Measurements from ENCODE around the gene HOATZ. TPM values are rescaled to one million over a fixed set of nuclear protein-coding genes. Genes with fewer than 3 reads are reported as not detected.
A peak's percentile ranks its signal among the peaks of the same experiment; 100 is the strongest.

HOATZ gene
- total RNA-seq, 4 donors from 2014 or later, result not detected

GRCh38 chr11:111562692-111563389 is 48.3 kb downstream of the HOATZ start:
- intact Hi-C loops (cut with DNase I; ENCODE audit: low total_unique reads) (loop anchor here (10.0 kb wide), 1 partner anchor 282 kb away; no protein-coding TSS in a partner anchor), in situ Hi-C loops (cut with MboI; ENCODE audit: low pct_ligation_motif_present in 1 of 4, low pct_unique_long_range_greater_than_20kb in 1 of 4, low sequenced_read_pairs in 3 of 4) (no loop called here)
- no peak for TF ChIP-seq EP300 (IDR thresholded peaks at IDR 0.05; ENCODE audit: low read depth)
- TF ChIP-seq POLR2A (IDR thresholded peaks at IDR 0.05), result no peak
- TF ChIP-seq CTCF (IDR thresholded peaks at IDR 0.05), result no peak
- no peak for DNase-seq
- H3K27ac ChIP-seq, result no peak overlapping the region
- H3K4me1 ChIP-seq, result no peaks in the 10 kb centered on the region
- no peaks in the 10 kb centered on the region for H3K27me3 ChIP-seq
- no peaks in the 10 kb centered on the region for H3K36me3 ChIP-seq
- H3K4me3 ChIP-seq, result no peak overlapping the region
- 84 to 95% methylated on average over 6 to 10 of the region's 10 CpGs for WGBS, 2 donors (ENCODE audit: low coverage in 1 of 2)
- no peaks in the 10 kb centered on the region for H3K9me3 ChIP-seq

GRCh38 chr11:111565114-111565720 is 50.6 kb downstream of the HOATZ start:
- intact Hi-C loops (cut with DNase I; ENCODE audit: low total_unique reads) (loop anchor here (10.0 kb wide), 1 partner anchor 280 kb away; no protein-coding TSS in a partner anchor), in situ Hi-C loops (cut with MboI; ENCODE audit: low pct_ligation_motif_present in 1 of 4, low pct_unique_long_range_greater_than_20kb in 1 of 4, low sequenced_read_pairs in 3 of 4) (loop anchor here in 1 of 4 donors (5.0 kb wide), 1 partner anchor 277 kb away; no protein-coding TSS in a partner anchor)
- H3K9me3 ChIP-seq, result no peaks in the 10 kb centered on the region
- 68 to 100% methylated on average over 1 to 4 of the region's 4 CpGs for WGBS, 2 donors (ENCODE audit: low coverage in 1 of 2)
- no peak overlapping the region for H3K4me3 ChIP-seq
- H3K4me1 ChIP-seq, result no peaks in the 10 kb centered on the region
- TF ChIP-seq CTCF (IDR thresholded peaks at IDR 0.05) (peak; percentile 79 to 93 (median 92)), POLR2A (IDR thresholded peaks at IDR 0.05) (no peak), EP300 (IDR thresholded peaks at IDR 0.05; ENCODE audit: low read depth) (no peak)
- peak; percentile 68 for DNase-seq
- H3K36me3 ChIP-seq, result no peaks in the 10 kb centered on the region
- H3K27ac ChIP-seq, result no peak overlapping the region
- H3K27me3 ChIP-seq, result no peaks in the 10 kb centered on the region

GRCh38 chr11:111566324-111566723 is 51.7 kb downstream of the HOATZ start:
- in situ Hi-C loops (cut with MboI; ENCODE audit: low pct_ligation_motif_present in 1 of 4, low pct_unique_long_range_greater_than_20kb in 1 of 4, low sequenced_read_pairs in 3 of 4) (loop anchor here in 1 of 4 donors (5.0 kb wide), 1 partner anchor 276 kb away; no protein-coding TSS in a partner anchor), intact Hi-C loops (cut with DNase I; ENCODE audit: low total_unique reads) (loop anchor here (10.0 kb wide), 1 partner anchor 278 kb away; no protein-coding TSS in a partner anchor)
- H3K4me3 ChIP-seq, result no peak overlapping the region
- DNase-seq, result no peak
- no peaks in the 10 kb centered on the region for H3K9me3 ChIP-seq
- H3K4me1 ChIP-seq, result no peaks in the 10 kb centered on the region
- H3K27ac ChIP-seq, result no peak overlapping the region
- 68 to 85% methylated on average over 6 to 7 of the region's 7 CpGs for WGBS, 2 donors (ENCODE audit: low coverage in 1 of 2)
- no peaks in the 10 kb centered on the region for H3K27me3 ChIP-seq
- no peaks in the 10 kb centered on the region for H3K36me3 ChIP-seq
- TF ChIP-seq POLR2AphosphoS5 (IDR thresholded peaks at IDR 0.05) (no peak), POLR2A (IDR thresholded peaks at IDR 0.05) (no peak), EP300 (IDR thresholded peaks at IDR 0.05; ENCODE audit: low read depth) (no peak), CTCF (IDR thresholded peaks at IDR 0.05) (no peak)

GRCh38 chr11:111569476-111569875 is 54.9 kb downstream of the HOATZ start:
- no peak for TF ChIP-seq POLR2AphosphoS5 (IDR thresholded peaks at IDR 0.05)
- no peak for TF ChIP-seq CTCF (IDR thresholded peaks at IDR 0.05)
- TF ChIP-seq EP300 (IDR thresholded peaks at IDR 0.05; ENCODE audit: low read depth), result no peak
- no peak for TF ChIP-seq POLR2A (IDR thresholded peaks at IDR 0.05)
- H3K9me3 ChIP-seq, result no peaks in the 10 kb centered on the region
- no peak overlapping the region for H3K27ac ChIP-seq
- no peak for DNase-seq
- H3K4me1 ChIP-seq, result peaks cover 0 to 6% (median under 1%) of the 10 kb centered on the region in 4 donors
- in situ Hi-C loops (cut with MboI; ENCODE audit: low pct_ligation_motif_present in 1 of 4, low pct_unique_long_range_greater_than_20kb in 1 of 4, low sequenced_read_pairs in 3 of 4), result loop anchor here in 1 of 4 donors (5.0 kb wide), 1 partner anchor 273 kb away; no protein-coding TSS in a partner anchor
- H3K4me3 ChIP-seq, result no peak overlapping the region
- H3K27me3 ChIP-seq, result no peaks in the 10 kb centered on the region
- WGBS, 2 donors (ENCODE audit: low coverage in 1 of 2), result 56 to 68% methylated on average over 4 of the region's 4 CpGs
- intact Hi-C loops (cut with DNase I; ENCODE audit: low total_unique reads), result loop anchor here (10.0 kb wide), 1 partner anchor 275 kb away; no protein-coding TSS in a partner anchor
- no peaks in the 10 kb centered on the region for H3K36me3 ChIP-seq

Measured in transverse colon (tissue), 4 donors.